Activated T-cell treated with anti-CD3 and anti-CD28 coated beads, Interleukin-2, amount 50 U/mL, for 24 hours (primary cell): ENCODE data around the gene CHRM5.
A peak's percentile ranks its signal among the peaks of the same experiment; 100 is the strongest.
"Not testable (repeated sequence)": the region's sequence is repeated elsewhere in the genome, so short reads cannot be mapped to it uniquely, and the experiment has no call there.

Experiments used
- DNase-seq: peaks from one replicate; pipeline ENCODE4 v3.0.0-alpha.2; 2020
- H3K27ac Mint-ChIP-seq: 2 replicates; pipeline ENCODE4 v1.8.0; 2020; ENCODE audit warnings: mild to moderate bottlenecking, mixed read lengths
- H3K27me3 Mint-ChIP-seq: 2 replicates; pipeline ENCODE4 v1.8.0; 2020; ENCODE audit warnings: mixed read lengths
- H3K36me3 Mint-ChIP-seq: 2 replicates; pipeline ENCODE4 v1.8.0; 2020; ENCODE audit warnings: low read depth, mixed read lengths
- H3K4me1 Mint-ChIP-seq: 2 replicates; pipeline ENCODE4 v1.8.0; 2020; ENCODE audit warnings: low read depth, mixed read lengths
- H3K4me3 Mint-ChIP-seq: 2 replicates; pipeline ENCODE4 v1.8.0; 2020; ENCODE audit warnings: mild to moderate bottlenecking, moderate library complexity, mixed read lengths
- H3K9me3 Mint-ChIP-seq: 2 replicates; pipeline ENCODE4 v1.8.0; 2020; ENCODE audit warnings: mixed read lengths

The CHRM5 gene

DNA sequence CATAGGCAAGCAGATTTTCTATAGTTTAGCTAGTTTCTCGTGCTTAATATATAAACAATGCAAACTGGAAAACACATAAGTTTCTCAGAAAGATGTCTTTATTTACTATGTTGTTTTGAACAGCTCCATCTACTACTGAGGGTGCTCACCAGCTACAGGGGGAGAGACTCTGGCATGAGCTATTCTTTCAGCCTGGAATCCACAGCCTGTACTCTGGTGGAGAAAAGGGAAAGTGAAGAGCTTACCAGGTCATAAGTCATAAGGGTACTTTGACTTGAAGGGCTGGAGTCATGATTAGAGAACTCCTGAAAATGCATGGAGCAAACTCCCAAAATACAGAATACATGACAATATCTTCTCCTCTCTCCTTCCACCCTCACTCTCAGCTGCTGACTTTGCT is 75.1 kb downstream of the CHRM5 start:
- no peak overlapping the region for H3K4me3 Mint-ChIP-seq
- peaks cover 27% of the 10 kb centered on the region for H3K4me1 Mint-ChIP-seq
- no peak for DNase-seq
- no peaks in the 10 kb centered on the region for H3K9me3 Mint-ChIP-seq
- no peaks in the 10 kb centered on the region for H3K27me3 Mint-ChIP-seq
- H3K36me3 Mint-ChIP-seq: peaks cover 1% of the 10 kb centered on the region
- no peak overlapping the region for H3K27ac Mint-ChIP-seq

DNA sequence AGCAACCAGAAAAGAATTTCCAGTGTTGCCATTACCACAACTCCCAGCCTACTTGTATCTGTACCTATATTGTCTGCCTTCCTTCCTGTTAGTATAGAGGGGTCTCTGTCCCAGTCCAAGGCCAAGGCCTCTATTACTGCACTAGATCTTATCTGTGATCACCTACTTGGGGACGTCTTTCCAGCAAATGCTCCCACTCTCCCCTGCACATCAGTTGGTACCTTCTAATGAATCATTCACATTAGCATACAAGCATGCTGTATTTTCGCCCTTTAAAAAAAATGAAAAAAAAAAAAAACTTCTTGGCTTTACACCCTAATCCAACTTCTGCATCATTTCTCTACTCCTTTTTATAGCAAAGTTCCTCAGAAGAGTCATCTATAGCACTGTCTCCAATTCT is 75.5 kb downstream of the CHRM5 start:
- DNase-seq: no peak
- H3K9me3 Mint-ChIP-seq: no peaks in the 10 kb centered on the region
- no peaks in the 10 kb centered on the region for H3K27me3 Mint-ChIP-seq
- no peak overlapping the region for H3K4me3 Mint-ChIP-seq
- H3K4me1 Mint-ChIP-seq: peaks cover 27% of the 10 kb centered on the region
- H3K27ac Mint-ChIP-seq: no peak overlapping the region
- peaks cover 1% of the 10 kb centered on the region for H3K36me3 Mint-ChIP-seq

DNA sequence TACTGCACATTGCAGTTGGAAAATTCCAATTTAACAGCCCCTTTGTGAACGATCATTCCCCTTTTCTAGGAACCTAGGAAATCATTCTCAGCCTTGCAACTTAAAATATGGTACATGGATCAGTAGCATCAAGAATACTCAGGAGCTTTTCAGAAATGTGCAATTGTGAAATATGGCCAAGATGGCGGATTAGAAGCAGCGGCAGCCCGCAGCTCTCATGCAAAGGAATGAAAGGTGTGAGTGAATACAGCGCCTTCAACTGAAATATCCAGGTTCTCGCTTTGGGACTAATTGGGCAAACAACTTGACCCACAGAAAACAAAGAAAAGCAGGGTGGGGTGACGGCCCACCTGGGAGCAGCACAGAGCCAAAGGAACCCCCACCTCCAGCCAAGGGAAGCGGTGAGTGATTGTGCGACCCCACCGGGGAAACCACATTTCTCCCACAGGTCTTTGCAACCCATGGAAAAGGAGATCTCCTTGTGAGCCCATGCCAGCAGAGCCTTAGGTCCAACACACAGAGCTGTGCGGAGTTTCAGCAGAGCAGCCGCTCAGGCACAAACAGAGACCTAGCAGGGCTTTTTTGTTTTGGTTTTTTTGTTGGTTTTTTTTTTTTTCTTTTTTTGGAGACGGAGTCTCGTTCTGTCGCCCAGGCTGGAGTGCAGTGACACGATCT is 78.3 kb downstream of the CHRM5 start:
- H3K4me3 Mint-ChIP-seq: no peak overlapping the region
- H3K9me3 Mint-ChIP-seq: peaks cover 16% of the 10 kb centered on the region
- H3K27me3 Mint-ChIP-seq: no peaks in the 10 kb centered on the region
- H3K4me1 Mint-ChIP-seq: peaks cover 10% of the 10 kb centered on the region
- no peak overlapping the region for H3K27ac Mint-ChIP-seq
- H3K36me3 Mint-ChIP-seq: peaks cover 17% of the 10 kb centered on the region
- no peak for DNase-seq

DNA sequence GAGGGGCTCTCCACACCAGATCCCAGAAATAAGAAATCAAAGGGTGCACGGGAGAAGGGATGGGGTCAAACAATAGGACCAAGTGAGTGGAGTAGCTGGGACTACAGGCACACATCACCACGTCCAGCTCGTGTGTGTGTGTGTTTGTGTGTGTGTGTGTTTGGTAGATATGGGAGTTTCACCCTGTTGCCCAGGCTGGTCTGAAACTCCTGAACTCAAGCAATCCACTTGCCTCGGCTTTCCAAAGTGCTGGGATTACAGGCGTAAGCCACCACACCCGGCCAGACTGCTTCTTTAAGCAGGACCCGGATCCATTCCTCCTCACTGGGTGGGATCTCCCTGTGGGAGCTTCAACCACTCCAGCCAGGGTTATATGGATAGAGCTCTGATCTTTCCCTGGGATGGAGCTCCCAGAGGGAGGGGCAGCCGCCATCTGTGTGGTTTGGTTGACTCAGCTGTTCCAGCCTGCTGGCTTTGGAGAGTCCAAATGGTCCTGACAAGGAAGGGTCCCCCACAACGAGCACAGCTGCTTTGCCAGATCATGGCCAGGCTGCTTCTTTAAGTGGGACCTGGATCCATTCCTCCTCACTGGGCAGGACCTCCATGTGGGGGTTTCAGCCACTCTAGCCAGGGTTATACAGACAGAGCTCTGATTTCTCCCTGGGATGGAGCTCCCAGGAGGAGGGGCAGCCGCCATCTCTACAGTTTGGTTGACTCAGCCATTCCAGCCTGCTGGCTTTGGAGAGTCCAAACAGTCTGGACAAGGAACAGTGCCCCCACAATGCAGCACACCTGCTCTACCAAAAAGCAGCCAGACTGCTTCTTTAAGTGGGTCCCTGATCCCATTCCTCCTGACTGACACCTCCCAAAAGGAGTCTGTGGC is 79.8 kb downstream of the CHRM5 start:
- H3K36me3 Mint-ChIP-seq: peaks cover 18% of the 10 kb centered on the region
- DNase-seq: no peak
- H3K4me1 Mint-ChIP-seq: peaks cover 10% of the 10 kb centered on the region
- no peak overlapping the region for H3K4me3 Mint-ChIP-seq
- H3K27me3 Mint-ChIP-seq: no peaks in the 10 kb centered on the region
- H3K27ac Mint-ChIP-seq: no peak overlapping the region
- H3K9me3 Mint-ChIP-seq: peaks cover 18% of the 10 kb centered on the region

DNA sequence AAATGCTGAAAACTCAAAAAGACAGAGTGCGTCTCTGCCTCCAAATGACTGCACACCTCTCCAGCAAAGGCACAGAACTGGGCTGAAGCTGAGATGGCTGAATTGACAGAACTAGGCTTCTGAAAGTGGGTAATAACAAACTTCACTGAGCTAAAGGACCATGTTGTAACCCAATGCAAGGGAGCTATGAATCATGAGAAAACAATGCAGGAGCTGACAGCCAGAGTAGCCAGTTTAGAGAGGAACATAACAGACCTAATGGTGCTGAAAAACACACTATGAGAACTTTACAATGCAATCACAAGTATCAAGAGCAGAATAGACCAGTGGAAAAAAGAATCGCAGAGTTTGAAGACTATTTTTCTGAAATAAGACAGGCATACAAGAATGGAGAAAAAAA is 80.8 kb downstream of the CHRM5 start:
- DNase-seq: no peak
- peaks cover 18% of the 10 kb centered on the region for H3K36me3 Mint-ChIP-seq
- no peaks in the 10 kb centered on the region for H3K27me3 Mint-ChIP-seq

DNA sequence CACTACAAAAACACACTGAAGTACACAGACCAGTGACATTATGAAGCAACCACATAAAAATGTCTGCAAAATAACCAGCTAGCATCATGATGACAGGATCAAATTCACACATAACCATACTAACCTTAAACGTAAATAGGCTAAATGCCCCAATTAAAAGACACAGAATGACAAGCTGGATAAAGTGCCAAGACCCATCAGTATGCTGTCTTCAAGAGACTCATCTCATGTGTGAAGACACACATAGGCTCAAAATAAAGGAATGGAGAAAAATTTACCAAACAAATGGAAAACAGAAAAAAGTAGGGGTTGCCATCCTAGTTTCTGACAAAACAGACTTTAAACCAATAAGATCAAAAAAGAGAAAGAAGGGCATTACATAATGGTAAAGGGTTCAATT is 82.1 kb downstream of the CHRM5 start:
- H3K9me3 Mint-ChIP-seq: peaks cover 18% of the 10 kb centered on the region
- not testable (repeated sequence) for DNase-seq, H3K4me1 Mint-ChIP-seq, H3K27me3 Mint-ChIP-seq, H3K4me3 Mint-ChIP-seq, H3K27ac Mint-ChIP-seq
- peaks cover 18% of the 10 kb centered on the region for H3K36me3 Mint-ChIP-seq

More for the DNA sequence above, 80.8 kb downstream of the CHRM5 start:
- Mint-ChIP-seq H3K27ac (no peak overlapping the region), H3K4me3 (no peak overlapping the region), H3K9me3 (peaks cover 18% of the 10 kb centered on the region), H3K4me1 (peaks cover under 1% of the 10 kb centered on the region)

DNA sequence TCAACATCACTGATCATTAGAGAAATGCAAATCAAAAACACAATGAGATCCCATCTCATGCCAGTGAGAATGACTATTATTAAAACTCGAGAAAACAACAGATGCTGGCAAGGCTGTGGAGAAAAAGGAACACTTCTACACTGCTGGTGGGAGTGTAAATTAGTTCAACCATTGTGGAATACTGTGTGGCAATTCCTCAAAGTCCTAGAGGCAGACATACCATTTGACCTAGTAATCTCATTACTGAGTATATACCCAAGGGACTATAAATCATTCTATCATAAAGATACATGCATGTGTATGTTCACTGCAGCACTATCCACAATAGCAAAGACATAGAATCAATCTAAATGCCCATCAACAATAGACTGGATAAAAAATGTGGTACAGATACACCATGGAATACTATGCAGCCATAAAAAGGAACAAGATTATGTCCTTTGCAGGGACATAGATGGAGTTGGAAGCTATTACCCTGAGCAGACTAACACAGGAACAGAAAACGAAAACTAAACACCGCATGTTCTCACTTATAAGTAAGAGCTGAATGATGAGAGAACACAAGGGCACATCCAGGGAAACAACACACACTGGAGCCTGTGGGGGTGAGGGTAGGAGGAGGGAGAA is 85.9 kb downstream of the CHRM5 start:
- H3K27ac Mint-ChIP-seq: no peak overlapping the region
- H3K4me3 Mint-ChIP-seq: no peak overlapping the region
- H3K9me3 Mint-ChIP-seq: peaks cover 18% of the 10 kb centered on the region
- H3K36me3 Mint-ChIP-seq: peaks cover 17% of the 10 kb centered on the region
- no peaks in the 10 kb centered on the region for H3K27me3 Mint-ChIP-seq
- no peaks in the 10 kb centered on the region for H3K4me1 Mint-ChIP-seq
- DNase-seq: no peak

DNA sequence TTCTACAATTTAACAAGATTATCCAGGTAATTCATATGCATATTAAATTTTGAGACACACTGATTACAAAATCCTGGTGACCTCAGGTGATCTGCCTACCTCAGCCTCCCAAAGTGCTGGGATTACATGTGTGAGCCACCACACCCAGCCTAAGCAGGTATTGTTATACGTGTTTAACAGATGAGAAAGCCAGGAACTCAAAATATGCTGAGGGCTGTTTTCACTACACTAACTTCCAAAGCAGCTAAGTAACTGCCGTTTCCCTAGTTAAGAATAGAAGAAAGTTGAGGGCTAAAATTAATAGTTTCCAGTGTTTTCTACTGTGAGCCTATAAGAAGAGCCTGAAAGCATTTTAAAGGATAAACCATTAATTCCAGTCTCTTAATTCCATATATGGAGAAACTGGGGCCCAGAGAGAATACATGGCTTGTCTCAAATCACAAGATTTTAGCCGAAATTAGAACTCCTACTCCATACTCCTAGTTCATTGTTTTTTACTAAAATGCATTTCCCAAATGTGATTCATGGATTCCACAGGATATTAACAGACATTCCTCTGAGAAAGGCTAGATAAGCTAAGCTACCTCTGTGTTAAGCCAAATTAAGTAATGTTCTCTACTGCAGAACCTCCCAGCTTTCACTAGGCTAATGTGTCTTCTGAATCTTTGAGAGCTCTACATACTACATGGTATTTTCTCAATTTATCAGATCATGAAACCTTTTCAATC is 87.7 kb downstream of the CHRM5 start:
- H3K4me3 Mint-ChIP-seq: no peak overlapping the region
- H3K4me1 Mint-ChIP-seq: no peaks in the 10 kb centered on the region
- H3K9me3 Mint-ChIP-seq: peaks cover 8% of the 10 kb centered on the region
- no peak for DNase-seq
- H3K27me3 Mint-ChIP-seq: no peaks in the 10 kb centered on the region
- peaks cover 4% of the 10 kb centered on the region for H3K36me3 Mint-ChIP-seq
- no peak overlapping the region for H3K27ac Mint-ChIP-seq

DNA sequence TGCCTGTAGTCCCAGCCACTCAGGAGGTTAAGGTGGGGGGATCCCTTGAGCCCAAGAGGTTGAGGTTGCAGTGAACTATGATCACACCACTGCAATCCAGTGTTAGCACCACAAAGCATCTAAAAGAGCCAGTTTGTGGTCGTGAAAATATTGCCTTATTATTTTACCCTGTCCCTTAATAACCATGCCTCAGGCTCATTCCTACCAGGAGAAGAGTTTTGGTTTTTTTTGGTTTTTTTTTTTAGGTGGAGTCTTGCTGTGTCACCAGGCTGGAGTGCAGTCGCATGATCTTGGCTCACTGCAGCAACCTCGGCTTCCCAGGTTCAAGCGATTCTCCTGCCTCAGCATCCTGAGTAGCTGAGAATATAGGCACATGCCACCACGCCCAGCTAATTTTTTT is 88.6 kb downstream of the CHRM5 start:
- no peak overlapping the region for H3K27ac Mint-ChIP-seq

DNA sequence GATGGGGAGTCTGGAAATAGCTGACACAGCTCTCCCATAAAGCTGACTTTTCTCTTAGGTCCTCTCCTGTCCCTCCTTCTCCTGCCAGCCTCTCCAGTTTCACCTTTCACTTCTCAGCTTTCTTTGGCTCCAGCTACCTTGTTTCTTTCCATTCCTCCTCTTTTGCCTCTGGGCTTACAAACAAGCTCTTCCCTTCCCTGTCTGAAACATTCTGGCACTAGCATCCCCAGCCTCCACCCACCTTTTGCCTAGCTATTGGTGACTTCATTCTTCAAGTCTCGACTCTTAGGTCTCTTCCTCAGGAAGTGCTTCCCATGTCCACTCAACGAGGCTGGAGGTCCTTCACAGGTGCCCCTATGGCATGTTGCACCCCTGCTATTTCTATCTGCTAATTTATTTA is 91.2 kb downstream of the CHRM5 start:
- DNase-seq: no peak
- Mint-ChIP-seq H3K27me3 (no peaks in the 10 kb centered on the region), H3K4me1 (peaks cover 5% of the 10 kb centered on the region), H3K36me3 (no peaks in the 10 kb centered on the region), H3K4me3 (no peak overlapping the region), H3K9me3 (no peaks in the 10 kb centered on the region), H3K27ac (no peak overlapping the region)

More for the DNA sequence above, 88.6 kb downstream of the CHRM5 start:
- no peaks in the 10 kb centered on the region for H3K27me3 Mint-ChIP-seq
- no peak for DNase-seq
- H3K9me3 Mint-ChIP-seq: no peaks in the 10 kb centered on the region
- peaks cover 2% of the 10 kb centered on the region for H3K4me1 Mint-ChIP-seq
- H3K36me3 Mint-ChIP-seq: no peaks in the 10 kb centered on the region
- H3K4me3 Mint-ChIP-seq: no peak overlapping the region

DNA sequence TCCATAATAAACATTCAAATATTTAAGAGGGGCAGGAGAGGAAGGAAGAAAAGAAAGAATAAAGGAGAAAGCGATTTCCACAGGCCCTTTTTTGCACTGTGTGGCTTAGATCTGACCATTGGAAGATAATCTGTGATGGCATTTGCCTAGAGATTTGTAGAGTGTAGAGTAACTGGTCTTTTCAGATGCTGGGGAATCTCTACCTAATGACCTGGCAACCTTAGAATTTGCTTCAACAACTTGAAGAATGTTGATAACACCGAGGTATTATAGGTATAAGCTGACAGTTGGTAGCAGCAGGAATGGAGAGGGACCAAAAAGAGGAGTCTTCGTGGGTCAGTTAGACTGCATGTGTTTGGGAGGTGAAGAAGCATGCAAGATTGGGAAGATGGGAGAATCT is 91.6 kb downstream of the CHRM5 start:
- Mint-ChIP-seq H3K27me3 (no peaks in the 10 kb centered on the region), H3K36me3 (no peaks in the 10 kb centered on the region), H3K4me1 (peaks cover 5% of the 10 kb centered on the region), H3K9me3 (no peaks in the 10 kb centered on the region), H3K27ac (no peak overlapping the region), H3K4me3 (no peak overlapping the region)
- DNase-seq: no peak

DNA sequence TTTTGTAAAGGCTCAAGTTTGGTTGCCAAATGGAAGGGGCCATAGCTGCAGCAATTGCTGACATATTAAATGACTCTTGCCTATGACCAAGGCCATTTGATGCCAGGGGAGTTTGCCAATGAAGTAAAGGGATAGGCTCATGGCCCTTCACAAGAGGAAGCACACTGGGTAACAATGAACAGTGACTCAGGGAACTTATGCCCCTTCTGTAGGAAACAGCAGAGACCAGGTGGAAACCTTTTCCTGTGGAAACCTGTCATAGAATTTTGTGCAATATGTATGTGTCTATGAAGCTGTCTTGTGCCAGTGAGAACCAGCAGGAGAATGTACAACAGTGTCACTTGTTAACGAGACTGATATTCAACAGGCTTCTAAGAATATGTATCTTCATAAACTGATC is 96.1 kb downstream of the CHRM5 start:
- H3K27me3 Mint-ChIP-seq: no peaks in the 10 kb centered on the region
- H3K4me1 Mint-ChIP-seq: peaks cover 5% of the 10 kb centered on the region
- no peaks in the 10 kb centered on the region for H3K36me3 Mint-ChIP-seq
- H3K4me3 Mint-ChIP-seq: no peak overlapping the region
- H3K9me3 Mint-ChIP-seq: no peaks in the 10 kb centered on the region
- no peak for DNase-seq
- H3K27ac Mint-ChIP-seq: peak overlapping the region; percentile 53

DNA sequence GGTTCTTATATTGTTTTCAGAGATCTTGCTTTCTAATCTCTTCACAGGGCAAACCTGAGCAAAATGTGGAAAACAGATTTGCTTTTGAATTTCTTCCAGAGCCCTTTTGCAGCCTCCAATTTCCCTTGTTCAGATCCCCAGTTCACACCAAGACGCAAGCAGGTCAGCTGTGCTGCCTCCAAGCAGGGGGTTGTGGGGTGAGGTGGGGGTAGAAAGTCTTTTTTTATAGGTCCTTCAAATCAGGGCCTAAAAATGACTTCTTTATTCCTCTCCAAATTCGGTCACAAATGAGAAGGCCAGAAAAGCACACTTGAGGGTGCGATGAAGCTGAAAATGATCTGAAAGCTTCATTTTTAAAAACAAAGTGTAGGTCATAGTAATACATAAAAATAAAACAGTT is 97.0 kb downstream of the CHRM5 start:
- Mint-ChIP-seq H3K4me1 (peaks cover 5% of the 10 kb centered on the region), H3K27ac (no peak overlapping the region), H3K27me3 (no peaks in the 10 kb centered on the region), H3K9me3 (no peaks in the 10 kb centered on the region), H3K4me3 (no peak overlapping the region), H3K36me3 (no peaks in the 10 kb centered on the region)
- DNase-seq: no peak

DNA sequence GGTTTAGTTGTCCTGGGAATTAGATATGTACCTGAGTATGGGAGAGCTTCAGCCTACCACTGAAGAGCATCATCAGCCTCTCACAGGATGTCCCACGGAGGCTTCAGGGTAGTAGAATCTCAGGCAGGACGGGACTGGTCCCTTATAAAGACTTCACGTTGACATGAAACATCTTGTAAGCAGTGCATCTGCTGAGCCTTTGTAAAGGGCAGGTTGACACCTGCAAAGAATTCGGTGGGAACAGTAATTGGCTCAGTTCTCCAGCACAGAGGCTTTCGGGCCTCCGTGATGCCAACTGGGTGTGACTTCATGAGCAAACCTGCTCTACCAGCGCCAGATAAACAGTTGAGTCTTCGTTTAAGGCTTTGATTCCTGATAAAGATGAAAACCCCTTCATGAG is 97.6 kb downstream of the CHRM5 start:
- no peak for DNase-seq
- H3K4me1 Mint-ChIP-seq: peaks cover 5% of the 10 kb centered on the region

More for the DNA sequence above, 97.6 kb downstream of the CHRM5 start:
- Mint-ChIP-seq H3K9me3 (no peaks in the 10 kb centered on the region), H3K4me3 (no peak overlapping the region), H3K27ac (no peak overlapping the region), H3K27me3 (no peaks in the 10 kb centered on the region), H3K36me3 (no peaks in the 10 kb centered on the region)
